Neural progenitor cell (in vitro differentiated cells): ENCODE measurements around the gene SPATA13. TPM values are rescaled to one million over a fixed set of nuclear protein-coding genes. Genes with fewer than 3 reads are reported as not detected.

Experiments
- DNase-seq: peaks from one replicate; pipeline ENCODE4 v3.0.0-alpha.2; 2016; ENCODE audit warnings: low spot score
- H2AFZ ChIP-seq: fragments of 200-600 bp; sonication (generic); replicated peaks from 2 replicates; pipeline ENCODE4 v1.6.1; 2016; ENCODE audit warnings: antibody characterized with exemption
- H3F3A ChIP-seq: fragments of 200-600 bp; sonication (generic); 2 replicates; pipeline ENCODE4 v1.6.1; 2016; ENCODE audit warnings: antibody characterized with exemption, low read depth
- H3K27ac ChIP-seq: fragments of 200-600 bp; sonication (generic); 2 replicates; pipeline ENCODE4 v1.5.1; 2016; ENCODE audit warnings: mild to moderate bottlenecking
- H3K27me3 ChIP-seq: fragments of 200-600 bp; sonication (generic); 2 replicates; pipeline ENCODE4 v1.6.1; 2016; ENCODE audit warnings: mild to moderate bottlenecking, moderate library complexity
- H3K36me3 ChIP-seq: fragments of 200-600 bp; sonication (generic); 2 replicates; pipeline ENCODE4 v1.5.1; 2016
- H3K4me1 ChIP-seq: fragments of 200-600 bp; sonication (generic); 2 replicates; pipeline ENCODE4 v1.6.1; 2016; ENCODE audit warnings: mixed run types
- H3K4me2 ChIP-seq: fragments of 200-600 bp; sonication (generic); 2 replicates; pipeline ENCODE4 v1.6.1; 2016
- H3K4me3 ChIP-seq: fragments of 200-600 bp; sonication (generic); 2 replicates; pipeline ENCODE4 v1.5.1; 2016
- H3K79me2 ChIP-seq: fragments of 200-600 bp; sonication (generic); 2 replicates; pipeline ENCODE4 v1.6.1; 2016; ENCODE audit warnings: low read depth
- H3K9ac ChIP-seq: fragments of 200-600 bp; sonication (generic); 2 replicates; pipeline ENCODE4 v1.6.1; 2016
- H3K9me3 ChIP-seq: fragments of 200-600 bp; sonication (generic); 2 replicates; pipeline ENCODE4 v1.5.1; 2016; ENCODE audit warnings: low read depth
- H4K20me1 ChIP-seq: fragments of 200-600 bp; sonication (generic); 2 replicates; pipeline ENCODE4 v1.6.1; 2016; ENCODE audit warnings: low read depth
- H3K27ac Mint-ChIP-seq: 3 replicates; pipeline ENCODE4 v1.8.0; 2021; ENCODE audit warnings: mixed read lengths
- H3K27me3 Mint-ChIP-seq: 2 replicates; pipeline ENCODE4 v1.8.0; 2022; ENCODE audit warnings: low read depth, mild to moderate bottlenecking, inconsistent platforms, moderate library complexity, mixed read lengths; ENCODE audit not compliant: insufficient read depth
- H3K36me3 Mint-ChIP-seq: 3 replicates; pipeline ENCODE4 v1.8.0; 2021; ENCODE audit warnings: mixed read lengths
- H3K4me1 Mint-ChIP-seq: 3 replicates; pipeline ENCODE4 v1.8.0; 2021; ENCODE audit warnings: mixed read lengths
- H3K4me3 Mint-ChIP-seq: 3 replicates; pipeline ENCODE4 v1.8.0; 2021; ENCODE audit warnings: mild to moderate bottlenecking, moderate library complexity, mixed read lengths
- H3K9me3 Mint-ChIP-seq: 3 replicates; pipeline ENCODE4 v1.8.0; 2020; ENCODE audit warnings: mixed read lengths
- CTCF ChIP-seq: fragments of 200-600 bp; sonication (generic); IDR thresholded peaks from 2 replicates; pipeline ENCODE4 v1.5.1; 2017; ENCODE audit warnings: antibody characterized with exemption, mild to moderate bottlenecking
- EZH2 ChIP-seq: fragments of 200-600 bp; sonication (generic); IDR thresholded peaks from 2 replicates; pipeline ENCODE4 v1.6.1; 2017; ENCODE audit warnings: antibody characterized with exemption, mild to moderate bottlenecking, moderate library complexity
- EZH2phosphoT487 ChIP-seq: fragments of 200-600 bp; sonication (generic); IDR thresholded peaks from 2 replicates; pipeline ENCODE4 v1.6.1; 2017; ENCODE audit warnings: antibody characterized with exemption
- total RNA-seq: library from RNA; depleted of rRNA; stranded (reverse); fragments of >200 nt; gene quantifications from 2 replicates; pipeline ENCODE4 v1.2.3, GENCODE V29; 2015; ENCODE audit warnings: low replicate concordance

SPATA13 gene
- total RNA-seq, 1 donor from 2014 or later: 15.9 TPM

GRCh38 chr13:24179486-24179850 lies 18.9 kb downstream of the SPATA13 start:
- peaks cover 5% of the 10 kb centered on the region for H3K4me1 ChIP-seq
- H3K27me3 Mint-ChIP-seq: no peaks in the 10 kb centered on the region
- no peak overlapping the region for H2AFZ ChIP-seq
- H3K9ac ChIP-seq: no peak overlapping the region
- H3K27ac Mint-ChIP-seq: no peak overlapping the region
- no peak for DNase-seq
- TF ChIP-seq CTCF: no peak
- no peak for TF ChIP-seq EZH2phosphoT487
- no peak for TF ChIP-seq EZH2
- H3K4me2 ChIP-seq: no peak overlapping the region
- H3K9me3 ChIP-seq: no peaks in the 10 kb centered on the region
- no peak overlapping the region for H3K4me3 ChIP-seq
- H3K27ac ChIP-seq: no peak overlapping the region
- H3K4me1 Mint-ChIP-seq: peaks cover 16% of the 10 kb centered on the region
- no peaks in the 10 kb centered on the region for H3K36me3 ChIP-seq
- H3K36me3 Mint-ChIP-seq: peaks cover 29% of the 10 kb centered on the region
- no peak overlapping the region for H3K4me3 Mint-ChIP-seq
- peaks cover 3% of the 10 kb centered on the region for H4K20me1 ChIP-seq
- H3K79me2 ChIP-seq: peaks cover 32% of the 10 kb centered on the region
- no peaks in the 10 kb centered on the region for H3K27me3 ChIP-seq
- no peaks in the 10 kb centered on the region for H3F3A ChIP-seq
- H3K9me3 Mint-ChIP-seq: peaks cover 10% of the 10 kb centered on the region

GRCh38 chr13:24180750-24181377 lies 20.3 kb downstream of the SPATA13 start:
- Histone ChIP-seq H3F3A (no peaks in the 10 kb centered on the region), H3K4me3 (no peak overlapping the region), H3K36me3 (no peaks in the 10 kb centered on the region), H3K79me2 (peaks cover 19% of the 10 kb centered on the region), H2AFZ (no peak overlapping the region), H3K9me3 (no peaks in the 10 kb centered on the region), H3K4me1 (no peaks in the 10 kb centered on the region), H4K20me1 (no peaks in the 10 kb centered on the region), H3K27me3 (no peaks in the 10 kb centered on the region), H3K9ac (no peak overlapping the region), H3K27ac (no peak overlapping the region), H3K4me2 (no peak overlapping the region)
- H3K36me3 Mint-ChIP-seq: peaks cover 34% of the 10 kb centered on the region
- no peak for DNase-seq
- H3K27ac Mint-ChIP-seq: no peak overlapping the region
- peaks cover 10% of the 10 kb centered on the region for H3K9me3 Mint-ChIP-seq
- no peak overlapping the region for H3K4me3 Mint-ChIP-seq
- H3K4me1 Mint-ChIP-seq: peaks cover 5% of the 10 kb centered on the region
- no peak for TF ChIP-seq CTCF
- no peak for TF ChIP-seq EZH2phosphoT487
- no peak for TF ChIP-seq EZH2
- H3K27me3 Mint-ChIP-seq: no peaks in the 10 kb centered on the region

- H3K4me3 Mint-ChIP-seq: no peak overlapping the region
- Histone ChIP-seq H4K20me1 (no peaks in the 10 kb centered on the region), H3K79me2 (peaks cover 12% of the 10 kb centered on the region), H3K27me3 (no peaks in the 10 kb centered on the region), H3F3A (no peaks in the 10 kb centered on the region), H3K4me2 (no peak overlapping the region), H3K4me1 (peaks cover 4% of the 10 kb centered on the region), H3K36me3 (no peaks in the 10 kb centered on the region), H3K9me3 (no peaks in the 10 kb centered on the region), H3K4me3 (no peak overlapping the region), H3K27ac (no peak overlapping the region), H3K9ac (no peak overlapping the region), H2AFZ (no peak overlapping the region)
- no peaks in the 10 kb centered on the region for H3K4me1 Mint-ChIP-seq
- H3K27me3 Mint-ChIP-seq: no peaks in the 10 kb centered on the region
- no peak for TF ChIP-seq EZH2phosphoT487
- no peak for TF ChIP-seq CTCF
- TF ChIP-seq EZH2: no peak
- H3K27ac Mint-ChIP-seq: no peak overlapping the region
- no peak for DNase-seq
- H3K9me3 Mint-ChIP-seq: peaks cover 18% of the 10 kb centered on the region
- H3K36me3 Mint-ChIP-seq: peaks cover 42% of the 10 kb centered on the region
These were observed 21.6 kb downstream of the SPATA13 start for GRCh38 chr13:24181991-24182702.
